Choroid plexus epithelial cell (primary cell): Measurements from ENCODE around the gene TNIP3.
A peak's percentile ranks its signal among the peaks of the same experiment; 100 is the strongest.

Experiments used
- DNase-seq: peaks from one replicate; pipeline ENCODE4 v3.0.0-alpha.2; 2010; ENCODE audit warnings: low read depth
- H3K4me3 ChIP-seq: 2 replicates; pipeline ENCODE4 v1.5.1; 2011; ENCODE audit warnings: low read depth, mild to moderate bottlenecking, control low read depth, low read length, moderate library complexity
- TF ChIP-seq, protein P1 (sequence below): conservative IDR thresholded peaks from 2 replicates; pipeline ENCODE4 v1.5.1; 2011; ENCODE audit warnings: low read depth, mild to moderate bottlenecking, control low read depth, inconsistent platforms, low read length, moderate library complexity

Gene TNIP3

GRCh38 chr4:121122661-121123060, 41.5 kb downstream of the TNIP3 start:
- DNase-seq = peak; percentile 18
- TF ChIP-seq, protein P1, sequence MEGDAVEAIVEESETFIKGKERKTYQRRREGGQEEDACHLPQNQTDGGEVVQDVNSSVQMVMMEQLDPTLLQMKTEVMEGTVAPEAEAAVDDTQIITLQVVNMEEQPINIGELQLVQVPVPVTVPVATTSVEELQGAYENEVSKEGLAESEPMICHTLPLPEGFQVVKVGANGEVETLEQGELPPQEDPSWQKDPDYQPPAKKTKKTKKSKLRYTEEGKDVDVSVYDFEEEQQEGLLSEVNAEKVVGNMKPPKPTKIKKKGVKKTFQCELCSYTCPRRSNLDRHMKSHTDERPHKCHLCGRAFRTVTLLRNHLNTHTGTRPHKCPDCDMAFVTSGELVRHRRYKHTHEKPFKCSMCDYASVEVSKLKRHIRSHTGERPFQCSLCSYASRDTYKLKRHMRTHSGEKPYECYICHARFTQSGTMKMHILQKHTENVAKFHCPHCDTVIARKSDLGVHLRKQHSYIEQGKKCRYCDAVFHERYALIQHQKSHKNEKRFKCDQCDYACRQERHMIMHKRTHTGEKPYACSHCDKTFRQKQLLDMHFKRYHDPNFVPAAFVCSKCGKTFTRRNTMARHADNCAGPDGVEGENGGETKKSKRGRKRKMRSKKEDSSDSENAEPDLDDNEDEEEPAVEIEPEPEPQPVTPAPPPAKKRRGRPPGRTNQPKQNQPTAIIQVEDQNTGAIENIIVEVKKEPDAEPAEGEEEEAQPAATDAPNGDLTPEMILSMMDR = no peak
- no peak overlapping the region for H3K4me3 ChIP-seq

- no peak overlapping the region for H3K4me3 ChIP-seq
- TF ChIP-seq, protein P1 = no peak
- DNase-seq = no peak
These were observed 44.4 kb downstream of the TNIP3 start for GRCh38 chr4:121119715-121120114.

- TF ChIP-seq, protein P1 = no peak
- H3K4me3 ChIP-seq = no peak overlapping the region
- no peak for DNase-seq
These were observed 45.8 kb downstream of the TNIP3 start for GRCh38 chr4:121118344-121118743.

DNA sequence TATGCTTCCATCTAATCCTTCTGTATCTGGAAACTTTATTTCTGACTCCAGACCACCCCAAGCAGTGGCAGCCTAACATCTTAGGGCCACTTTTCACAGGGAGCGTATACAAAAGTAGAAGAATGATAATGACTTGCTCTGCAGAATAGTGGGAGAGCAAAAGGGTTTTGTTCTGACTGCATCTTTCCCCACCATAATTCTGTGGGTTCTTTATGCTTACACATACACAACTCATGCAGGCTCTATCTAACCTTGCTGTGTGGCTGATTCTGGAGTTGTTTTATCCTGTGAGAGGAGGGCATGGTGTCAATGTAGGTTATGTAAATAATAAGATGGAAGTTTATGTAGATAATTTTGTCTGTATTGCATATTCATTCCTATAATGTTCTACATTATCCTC, 49.4 kb downstream of the TNIP3 start:
- TF ChIP-seq, protein P1 = no peak
- no peak overlapping the region for H3K4me3 ChIP-seq
- no peak for DNase-seq

DNA sequence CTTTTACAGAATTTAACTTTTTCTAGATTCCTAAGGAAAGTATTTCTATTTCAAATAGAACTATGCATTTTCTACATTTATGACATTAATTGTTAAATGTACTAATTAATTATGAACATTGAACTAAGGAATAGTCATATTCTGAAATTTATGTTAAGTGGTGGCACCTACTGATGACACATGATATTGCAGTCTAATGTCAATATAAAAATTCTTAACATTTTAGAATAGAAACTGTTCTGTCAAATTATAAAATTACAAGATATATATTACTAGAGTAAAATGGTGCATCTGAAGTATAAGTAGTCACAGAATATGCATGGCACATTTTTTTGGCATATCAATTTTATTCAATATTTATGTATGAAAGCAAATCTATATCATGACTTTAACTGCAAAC, 51.6 kb downstream of the TNIP3 start:
- peak; percentile 16 for DNase-seq
- H3K4me3 ChIP-seq = no peak overlapping the region
- TF ChIP-seq, protein P1 = peak; percentile 54

- no peak overlapping the region for H3K4me3 ChIP-seq
- DNase-seq = no peak
- TF ChIP-seq, protein P1 = no peak
These were observed 55.6 kb downstream of the TNIP3 start for GRCh38 chr4:121108557-121108956.

DNA sequence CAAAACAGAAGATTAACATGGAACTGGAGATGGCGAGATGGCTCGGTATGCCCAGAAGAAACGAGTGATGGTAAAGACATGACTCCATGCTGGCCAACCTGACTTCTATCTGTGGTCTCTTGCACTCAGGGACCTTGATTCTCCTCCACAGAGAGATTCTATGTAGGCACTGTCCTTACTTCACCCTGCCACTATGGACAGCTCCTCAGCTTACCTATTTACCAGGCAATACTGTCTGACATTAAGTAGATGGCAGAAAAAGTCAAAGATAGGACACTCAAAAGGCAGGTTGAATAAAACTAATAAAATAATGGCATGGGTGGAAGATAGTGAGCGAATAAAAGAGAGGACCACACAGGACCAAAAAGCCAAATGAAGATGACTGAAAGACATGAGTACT, 56.6 kb downstream of the TNIP3 start:
- TF ChIP-seq, protein P1 = no peak
- H3K4me3 ChIP-seq = no peak overlapping the region
- no peak for DNase-seq
